Measurements from ENCODE around the gene AMFR. TPM values are rescaled to one million over a fixed set of nuclear protein-coding genes. Genes with fewer than 3 reads are reported as not detected.

AMFR gene
- total and polyA plus RNA-seq, 10 of the 15 experiments (the other 5 are each of a cell fraction or from before 2014, with no cell fraction given): 8.2 to 67.6 (median 28.1) TPM

- no peak overlapping the region for H2AFZ ChIP-seq (ENCODE audit: control insufficient read depth, low read depth, low read length)
- H3K4me3 ChIP-seq: no peak overlapping the region
- no peak overlapping the region for H3K27ac ChIP-seq (ENCODE audit: control insufficient read depth, insufficient read depth)
- H3K36me3 ChIP-seq (ENCODE audit: control insufficient read depth in 2 of 2, insufficient read depth in 2 of 2, low read length in 1 of 2): no peaks in the 10 kb centered on the region
- CTCF ChIA-PET: interaction anchor here (3.6 kb wide), 1 partner anchor 24 kb away, joined by 18 read pairs; no protein-coding TSS in a partner anchor
- no peak overlapping the region for H3K4me2 ChIP-seq (ENCODE audit: control insufficient read depth, insufficient read depth)
- peak; percentile 23; the same call in 1 of the 2 replicates for TF ChIP-seq SMC3 (IDR thresholded peaks at IDR 0.05; ENCODE audit: borderline replicate concordance, low read length)
- TF ChIP-seq CTCF (IDR thresholded peaks at IDR 0.05 in 2 of 3, conservative IDR thresholded peaks at IDR 0.05 in 1 of 3; ENCODE audit: control insufficient read depth in 2 of 3, extremely low read depth in 1 of 3, insufficient read depth in 1 of 3, low read depth in 3 of 3, low read length in 3 of 3): peak in 2 of 3 experiments; percentile 20 to 29; a peak in 2 of 6 replicates
- TF ChIP-seq RAD21 (IDR thresholded peaks at IDR 0.05; ENCODE audit: insufficient read depth, low read depth, low read length): peak; percentile 39; the same call in 1 of the 2 replicates
- TF ChIP-seq IKZF2 (IDR thresholded peaks at IDR 0.05): no peak
- H4K20me1 ChIP-seq (ENCODE audit: control insufficient read depth, insufficient read depth): no peaks in the 10 kb centered on the region
- ATAC-seq (peak; percentile 78), DNase-seq (ENCODE audit: low read depth, low spot score) (no peak), FAIRE-seq (no peak)
- in situ Hi-C loops (cut with MboI): no loop called here
- 34% methylated on average over 16 of the region's 16 CpGs for WGBS (ENCODE audit: insufficient coverage, insufficient replicate concordance, low lambda C conversion rate, missing lambda C conversion rate)
- POLR2A ChIA-PET: no interaction called here
- no peaks in the 10 kb centered on the region for H3K4me1 ChIP-seq (ENCODE audit: control insufficient read depth, insufficient read depth, low read length)
- H3K9ac ChIP-seq (ENCODE audit: control insufficient read depth, insufficient read depth, low read length): no peak overlapping the region
- intact Hi-C loops (cut with micrococcal nuclease; ENCODE audit: unreplicated experiment): no loop called here
- no peaks in the 10 kb centered on the region for H3K79me2 ChIP-seq (ENCODE audit: control insufficient read depth, insufficient read depth, low read length)
- no peaks in the 10 kb centered on the region; a peak in 1 of 4 replicates for H3K27me3 ChIP-seq (replicated peaks in 1 of 2; ENCODE audit: control insufficient read depth in 2 of 2, insufficient read depth in 2 of 2, low read length in 1 of 2)
- RAD21 ChIA-PET (ENCODE audit: unreplicated experiment): interaction anchor here (1.5 kb wide), 1 partner anchor 24 kb away, joined by 4 read pairs; no protein-coding TSS in a partner anchor
- BruUV-seq (replicated peaks): no TSS peak
- no peaks in the 10 kb centered on the region for H3K9me3 ChIP-seq (replicated peaks; ENCODE audit: control insufficient read depth, insufficient read depth, low read length)
- SMC1A ChIA-PET (ENCODE audit: uncharacterized antibody, unreplicated experiment): interaction anchor here (1.1 to 1.8 kb wide), 2 partner anchors 14 to 23 kb away, joined by 3 to 7 read pairs; no protein-coding TSS in a partner anchor
These were observed 92.8 kb downstream of the AMFR start for GRCh38 chr16:56332464-56333079.

Data from GM12878 (cell line).